Smooth muscle cell (in vitro differentiated cells): ENCODE measurements around the gene CLASP1. TPM values are rescaled to one million over a fixed set of nuclear protein-coding genes. Genes with fewer than 3 reads are reported as not detected.

Experiments
- DNase-seq: peaks from one replicate; lab custom pipeline; 2025; ENCODE audit not compliant: unreplicated experiment; lab: John Stamatoyannopoulos, UW
- H2AFZ ChIP-seq: fragments of 200-600 bp; sonication (generic); 2 replicates; pipeline ENCODE4 v1.6.0; 2016; ENCODE audit warnings: antibody characterized with exemption, low read depth, mild to moderate bottlenecking
- H3F3A ChIP-seq: fragments of 200-600 bp; sonication (generic); 2 replicates; pipeline ENCODE4 v1.6.0; 2017; ENCODE audit warnings: antibody characterized with exemption, low read depth
- H3K27ac ChIP-seq: fragments of 200-600 bp; sonication (generic); 2 replicates; pipeline ENCODE4 v1.5.1; 2016; ENCODE audit warnings: low read depth, mild to moderate bottlenecking
- H3K27me3 ChIP-seq: fragments of 200-600 bp; sonication (generic); 2 replicates; pipeline ENCODE4 v1.6.1; 2016; ENCODE audit warnings: low read depth, mild to moderate bottlenecking
- H3K36me3 ChIP-seq: fragments of 200-600 bp; sonication (generic); 2 replicates; pipeline ENCODE4 v1.5.1; 2016; ENCODE audit warnings: low read depth
- H3K4me1 ChIP-seq: fragments of 200-600 bp; sonication (generic); 2 replicates; pipeline ENCODE4 v1.5.1; 2016; ENCODE audit warnings: low read depth
- H3K4me2 ChIP-seq: fragments of 200-600 bp; sonication (generic); 2 replicates; pipeline ENCODE4 v1.6.0; 2016; ENCODE audit warnings: mild to moderate bottlenecking
- H3K4me3 ChIP-seq: fragments of 200-600 bp; sonication (generic); 2 replicates; pipeline ENCODE4 v1.5.1; 2016; ENCODE audit warnings: mild to moderate bottlenecking
- H3K79me2 ChIP-seq: fragments of 200-600 bp; sonication (generic); 2 replicates; pipeline ENCODE4 v1.6.0; 2016; ENCODE audit warnings: low read depth, mild to moderate bottlenecking
- H3K9ac ChIP-seq: fragments of 200-600 bp; sonication (generic); 2 replicates; pipeline ENCODE4 v1.6.0; 2016; ENCODE audit warnings: low read depth
- H3K9me3 ChIP-seq: fragments of 200-600 bp; sonication (generic); replicated peaks from 2 replicates; pipeline ENCODE4 v1.5.1; 2016; ENCODE audit warnings: low read depth
- H4K20me1 ChIP-seq: fragments of 200-600 bp; sonication (generic); 2 replicates; pipeline ENCODE4 v1.6.0; 2016; ENCODE audit warnings: low read depth
- WGBS: methylation state at CpG from one replicate; pipeline ENCODE4 v1.1.7; 2016; ENCODE audit warnings: low lambda C conversion rate; 5-methylcytosine and 5-hydroxymethylcytosine counted together
- polyA plus RNA-seq: library from polyadenylated mRNA; unstranded; fragments of >200 nt; fragmentation: Nextera tagmentation; extraction: Ambion mirVana; gene quantifications from 2 replicates; pipeline ENCODE4 v1.2.1, GENCODE V29; 2016
- total RNA-seq: library from RNA; depleted of rRNA; stranded (reverse); fragments of >200 nt; gene quantifications from 2 replicates; pipeline ENCODE4 v1.2.3, GENCODE V29; 2014
- TF ChIP-seq, protein P1 (sequence below): fragments of 200-600 bp; sonication (generic); IDR thresholded peaks from 2 replicates; pipeline ENCODE4 v1.5.1; 2017; ENCODE audit warnings: borderline replicate concordance, mild to moderate bottlenecking, antibody characterized with exemption; ENCODE audit not compliant: insufficient read depth, poor library complexity, severe bottlenecking

Gene CLASP1
- total and polyA plus RNA-seq, 2 experiments from 2014 or later: 15.0 to 33.8 TPM

DNA sequence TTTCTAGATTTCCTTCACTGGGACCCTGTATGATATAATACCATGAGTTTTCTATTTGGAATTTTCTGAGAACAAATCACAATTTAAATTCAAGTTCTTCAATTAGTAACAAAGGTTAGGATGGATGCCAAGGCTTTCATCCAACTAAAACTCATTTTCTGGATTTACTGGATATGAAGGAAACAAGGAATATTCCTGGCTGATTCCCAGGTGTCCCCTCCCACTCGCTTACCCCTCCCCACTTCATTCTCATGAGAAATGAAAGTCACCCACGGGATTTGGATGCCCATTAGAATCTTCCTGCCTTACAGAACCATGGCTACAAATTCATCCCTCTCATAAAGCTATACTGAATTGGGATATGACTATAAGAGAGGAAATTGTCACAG lies 78.6 kb downstream of the CLASP1 start:
- no peaks in the 10 kb centered on the region for H3F3A ChIP-seq
- no peak for DNase-seq
- H3K79me2 ChIP-seq: peaks cover 30% of the 10 kb centered on the region
- no peak overlapping the region for H3K4me2 ChIP-seq
- H3K4me3 ChIP-seq: no peak overlapping the region
- WGBS: 62% methylated on average over 2 of the region's 2 CpGs
- peaks cover 92% of the 10 kb centered on the region for H4K20me1 ChIP-seq
- H2AFZ ChIP-seq: no peak overlapping the region
- TF ChIP-seq, protein P1, sequence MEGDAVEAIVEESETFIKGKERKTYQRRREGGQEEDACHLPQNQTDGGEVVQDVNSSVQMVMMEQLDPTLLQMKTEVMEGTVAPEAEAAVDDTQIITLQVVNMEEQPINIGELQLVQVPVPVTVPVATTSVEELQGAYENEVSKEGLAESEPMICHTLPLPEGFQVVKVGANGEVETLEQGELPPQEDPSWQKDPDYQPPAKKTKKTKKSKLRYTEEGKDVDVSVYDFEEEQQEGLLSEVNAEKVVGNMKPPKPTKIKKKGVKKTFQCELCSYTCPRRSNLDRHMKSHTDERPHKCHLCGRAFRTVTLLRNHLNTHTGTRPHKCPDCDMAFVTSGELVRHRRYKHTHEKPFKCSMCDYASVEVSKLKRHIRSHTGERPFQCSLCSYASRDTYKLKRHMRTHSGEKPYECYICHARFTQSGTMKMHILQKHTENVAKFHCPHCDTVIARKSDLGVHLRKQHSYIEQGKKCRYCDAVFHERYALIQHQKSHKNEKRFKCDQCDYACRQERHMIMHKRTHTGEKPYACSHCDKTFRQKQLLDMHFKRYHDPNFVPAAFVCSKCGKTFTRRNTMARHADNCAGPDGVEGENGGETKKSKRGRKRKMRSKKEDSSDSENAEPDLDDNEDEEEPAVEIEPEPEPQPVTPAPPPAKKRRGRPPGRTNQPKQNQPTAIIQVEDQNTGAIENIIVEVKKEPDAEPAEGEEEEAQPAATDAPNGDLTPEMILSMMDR: no peak
- H3K9ac ChIP-seq: no peak overlapping the region
- no peaks in the 10 kb centered on the region for H3K4me1 ChIP-seq
- no peaks in the 10 kb centered on the region for H3K36me3 ChIP-seq
- no peaks in the 10 kb centered on the region for H3K9me3 ChIP-seq
- H3K27me3 ChIP-seq: no peaks in the 10 kb centered on the region
- no peak overlapping the region for H3K27ac ChIP-seq

DNA sequence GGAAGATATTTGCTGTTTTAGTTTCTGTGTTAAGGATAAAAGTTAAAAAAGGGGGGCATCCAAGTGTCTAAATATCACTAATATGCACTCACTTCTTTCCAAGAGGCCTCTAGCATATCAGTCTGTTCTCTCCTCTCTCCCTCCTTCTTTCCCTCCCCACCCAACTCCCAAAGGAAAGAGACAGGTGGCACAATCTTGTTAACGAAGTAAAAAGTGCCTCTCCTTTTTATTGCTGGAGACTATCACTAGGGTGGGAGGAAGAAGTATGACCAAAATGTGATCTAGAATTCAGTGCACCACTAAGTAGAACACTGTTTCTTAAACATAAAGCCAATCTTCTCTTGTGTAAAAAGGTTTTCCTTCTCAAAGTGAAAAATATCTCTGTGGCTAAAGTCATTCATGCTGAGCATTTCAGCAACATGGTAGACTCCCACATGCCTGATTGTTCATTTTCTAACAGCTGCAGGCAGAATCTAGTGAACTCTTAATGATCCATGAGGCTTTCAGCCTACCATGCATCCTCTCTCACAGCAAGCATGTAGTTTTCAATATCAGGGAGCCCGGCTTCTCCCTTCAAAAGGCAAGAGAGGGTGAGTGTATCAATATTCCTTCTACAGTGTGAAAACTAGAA lies 79.1 kb downstream of the CLASP1 start:
- Histone ChIP-seq H3K27me3 (no peaks in the 10 kb centered on the region), H2AFZ (no peak overlapping the region), H3F3A (no peaks in the 10 kb centered on the region), H3K36me3 (no peaks in the 10 kb centered on the region), H3K4me3 (no peak overlapping the region), H3K4me2 (no peak overlapping the region), H3K79me2 (peaks cover 27% of the 10 kb centered on the region), H3K27ac (no peak overlapping the region), H3K9ac (no peak overlapping the region), H3K9me3 (no peaks in the 10 kb centered on the region), H4K20me1 (peaks cover 92% of the 10 kb centered on the region), H3K4me1 (no peaks in the 10 kb centered on the region)
- TF ChIP-seq, protein P1: no peak
- WGBS: 98% methylated on average over 2 of the region's 2 CpGs
- DNase-seq: no peak

DNA sequence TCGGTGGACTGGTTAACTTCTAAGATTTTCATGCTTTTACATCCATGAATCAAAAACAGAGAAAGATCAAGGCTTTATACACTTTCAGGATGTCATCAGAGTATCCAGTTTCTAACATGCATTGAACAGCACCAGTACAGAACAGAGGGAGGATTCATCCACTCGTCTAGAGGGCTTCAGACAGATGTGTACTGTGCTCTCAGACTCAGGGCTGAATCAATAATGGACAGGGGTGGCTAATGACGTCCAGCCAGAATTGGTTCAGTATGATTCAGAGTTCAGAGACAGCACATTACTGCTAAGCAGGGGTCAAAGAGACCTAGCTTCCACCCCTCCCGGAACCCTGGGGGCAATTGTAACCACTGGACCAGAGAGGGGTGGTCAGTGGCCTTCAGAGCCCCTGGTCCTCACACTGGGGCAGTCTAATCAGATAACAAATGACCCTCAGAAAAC lies 81.3 kb downstream of the CLASP1 start:
- Histone ChIP-seq H3K4me1 (no peaks in the 10 kb centered on the region), H3F3A (no peaks in the 10 kb centered on the region), H3K27me3 (no peaks in the 10 kb centered on the region), H2AFZ (no peak overlapping the region), H3K36me3 (no peaks in the 10 kb centered on the region), H3K9me3 (no peaks in the 10 kb centered on the region), H3K9ac (no peak overlapping the region), H4K20me1 (peaks cover 94% of the 10 kb centered on the region), H3K79me2 (peaks cover 38% of the 10 kb centered on the region), H3K27ac (no peak overlapping the region), H3K4me2 (no peak overlapping the region), H3K4me3 (no peak overlapping the region)
- TF ChIP-seq, protein P1: no peak
- no peak for DNase-seq
- WGBS: 70% methylated on average over 4 of the region's 4 CpGs

DNA sequence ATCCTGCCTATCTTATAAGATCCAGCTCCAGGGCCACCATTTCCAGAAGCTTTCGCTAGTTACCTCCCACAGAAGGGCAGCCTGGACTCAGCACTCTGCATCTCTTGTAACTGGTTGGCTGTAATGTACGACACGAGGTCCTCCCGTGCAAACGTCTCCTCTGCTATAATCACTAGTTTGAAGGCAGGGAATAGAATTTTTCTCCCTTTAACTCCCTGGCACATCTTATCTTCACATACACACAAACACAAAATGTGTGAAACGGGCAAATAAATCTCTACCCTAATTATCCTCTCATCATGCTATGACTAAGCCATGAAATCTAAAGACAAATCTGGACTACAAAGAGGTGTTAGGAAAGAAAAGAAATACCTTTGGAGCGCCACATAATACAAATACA lies 81.8 kb downstream of the CLASP1 start:
- H3K4me3 ChIP-seq: no peak overlapping the region
- 95% methylated on average over 7 of the region's 7 CpGs for WGBS
- H3K9ac ChIP-seq: no peak overlapping the region
- H3F3A ChIP-seq: no peaks in the 10 kb centered on the region
- DNase-seq: no peak
- no peaks in the 10 kb centered on the region for H3K36me3 ChIP-seq
- H3K27me3 ChIP-seq: no peaks in the 10 kb centered on the region
- peaks cover 38% of the 10 kb centered on the region for H3K79me2 ChIP-seq
- peaks cover 95% of the 10 kb centered on the region for H4K20me1 ChIP-seq
- H3K9me3 ChIP-seq: no peaks in the 10 kb centered on the region
- H3K4me2 ChIP-seq: no peak overlapping the region
- TF ChIP-seq, protein P1: no peak
- no peak overlapping the region for H3K27ac ChIP-seq
- H2AFZ ChIP-seq: no peak overlapping the region
- no peaks in the 10 kb centered on the region for H3K4me1 ChIP-seq
